Activated naive CD4-positive, alpha-beta T cell treated with anti-CD3 and anti-CD28 coated beads for 36 hours (primary cell): ENCODE data around the gene KRT3. TPM values are rescaled to one million over a fixed set of nuclear protein-coding genes. Genes with fewer than 3 reads are reported as not detected.

ENCODE experiments used
- CTCF ChIA-PET: fragments of 350-600 bp; sonication (Branson Sonifier 250); formaldehyde crosslinking; loops from one replicate; lab custom pipeline; 2021; ENCODE audit warnings: antibody characterized with exemption; lab: Charles Lee
- DNase-seq: peaks from one replicate; pipeline ENCODE4 v3.0.0-alpha.2; 2020
- H3K27ac Mint-ChIP-seq: one replicate; pipeline ENCODE4 v1.8.0; 2021; ENCODE audit warnings: mild to moderate bottlenecking, mixed read lengths
- H3K27me3 Mint-ChIP-seq: one replicate; pipeline ENCODE4 v1.8.0; 2021; ENCODE audit warnings: low read depth, mixed read lengths
- H3K36me3 Mint-ChIP-seq: one replicate; pipeline ENCODE4 v1.8.0; 2021; ENCODE audit warnings: low read depth, mixed read lengths
- H3K4me1 Mint-ChIP-seq: one replicate; pipeline ENCODE4 v1.8.0; 2021; ENCODE audit warnings: low read depth, mixed read lengths
- H3K4me3 Mint-ChIP-seq: one replicate; pipeline ENCODE4 v1.8.0; 2021; ENCODE audit warnings: mild to moderate bottlenecking, moderate library complexity, mixed read lengths
- H3K9me3 Mint-ChIP-seq: one replicate; pipeline ENCODE4 v1.8.0; 2021; ENCODE audit warnings: mixed read lengths
- intact Hi-C: fragments of 100-400 bp; cut with micrococcal nuclease; formaldehyde crosslinking; loops from one replicate; pipeline ENCODE4 v1.15.1; 2023
- total RNA-seq, 2 experiments: library from RNA; stranded (reverse); gene quantifications; one replicate each; pipeline ENCODE4 v1.2.3, GENCODE V29; 2021

Gene KRT3
- total RNA-seq, 2 experiments from 2014 or later, result not detected

GRCh38 chr12:52817003-52817698 lies 21.2 kb upstream of the KRT3 start:
- H3K36me3 Mint-ChIP-seq, result no peaks in the 10 kb centered on the region
- no peak for DNase-seq
- no peaks in the 10 kb centered on the region for H3K27me3 Mint-ChIP-seq
- CTCF ChIA-PET, result interaction anchor here (1.5 kb wide), 1 partner anchor 62 kb away, joined by 3 read pairs; no protein-coding TSS in a partner anchor
- intact Hi-C loops, result no loop called here
- peaks cover 10% of the 10 kb centered on the region for H3K4me1 Mint-ChIP-seq
- H3K9me3 Mint-ChIP-seq, result no peaks in the 10 kb centered on the region
- no peak overlapping the region for H3K4me3 Mint-ChIP-seq
- no peak overlapping the region for H3K27ac Mint-ChIP-seq

DNA sequence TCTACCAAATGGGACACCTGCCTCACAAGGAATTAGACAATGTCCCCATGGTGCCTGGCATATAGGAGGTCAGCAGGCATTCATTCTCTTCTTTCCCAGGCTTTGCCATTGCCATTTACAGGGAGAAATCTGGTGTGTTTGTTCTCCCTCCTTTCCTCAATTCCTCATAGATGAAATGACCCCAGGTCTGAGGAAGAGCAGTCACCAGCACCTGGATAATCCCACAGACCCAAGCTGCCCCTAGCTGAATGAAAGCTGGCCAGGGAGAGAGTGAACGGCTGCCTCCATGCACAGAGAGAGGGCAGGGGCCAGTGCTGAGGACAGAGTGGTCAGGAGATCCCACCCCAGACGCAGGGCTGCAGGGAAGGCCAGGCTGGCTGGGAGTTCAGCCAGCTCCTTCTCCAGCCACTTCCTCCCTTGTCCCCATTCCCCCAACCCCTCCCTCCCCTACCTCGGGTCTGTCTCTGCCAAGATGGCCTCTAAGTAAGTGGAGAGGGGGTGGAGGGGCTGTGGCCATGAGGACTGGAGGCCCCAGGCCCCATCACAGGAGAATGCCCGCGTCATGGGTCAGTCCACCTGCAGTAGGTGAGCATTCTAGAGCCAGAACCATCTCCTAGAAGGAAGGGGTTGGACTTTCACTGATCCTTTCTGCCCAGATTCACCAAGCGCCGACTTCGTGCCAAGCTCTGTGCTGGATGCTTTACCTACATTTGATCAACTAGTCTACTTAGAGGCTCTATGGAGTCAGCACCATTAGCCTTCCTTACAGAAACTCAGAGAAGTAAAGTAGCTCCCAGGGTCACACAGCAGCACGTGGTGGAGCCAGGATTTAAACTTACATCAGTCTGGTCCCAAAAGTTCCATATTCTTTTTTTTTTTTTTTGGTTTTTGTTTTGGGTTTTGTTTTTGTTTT lies 20.0 kb upstream of the KRT3 start:
- no peak for DNase-seq
- H3K9me3 Mint-ChIP-seq, result no peaks in the 10 kb centered on the region
- H3K4me3 Mint-ChIP-seq, result no peak overlapping the region
- H3K4me1 Mint-ChIP-seq, result peaks cover 10% of the 10 kb centered on the region
- H3K27me3 Mint-ChIP-seq, result no peaks in the 10 kb centered on the region
- CTCF ChIA-PET, result no interaction called here
- H3K36me3 Mint-ChIP-seq, result no peaks in the 10 kb centered on the region
- intact Hi-C loops, result no loop called here
- H3K27ac Mint-ChIP-seq, result no peak overlapping the region

DNA sequence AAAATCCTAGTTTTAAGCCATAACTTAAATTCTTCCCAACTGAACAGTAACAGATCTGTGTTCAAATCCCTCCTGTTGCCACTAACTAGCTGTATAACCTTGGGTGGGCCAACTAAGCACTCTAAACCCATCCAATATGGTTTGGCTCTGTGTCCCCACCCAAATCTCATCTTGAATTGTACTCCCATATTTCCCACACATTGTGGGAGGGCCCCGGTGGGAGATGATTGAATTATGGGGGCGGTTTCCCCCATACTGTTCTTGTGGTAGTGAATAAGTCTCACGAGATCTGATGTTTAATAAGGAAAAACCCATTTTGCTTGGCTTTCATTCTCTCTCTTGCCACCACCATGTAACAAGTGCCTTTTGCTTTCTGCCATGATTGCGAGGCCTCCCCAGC lies 19.2 kb upstream of the KRT3 start:
- H3K9me3 Mint-ChIP-seq, result no peaks in the 10 kb centered on the region

DNA sequence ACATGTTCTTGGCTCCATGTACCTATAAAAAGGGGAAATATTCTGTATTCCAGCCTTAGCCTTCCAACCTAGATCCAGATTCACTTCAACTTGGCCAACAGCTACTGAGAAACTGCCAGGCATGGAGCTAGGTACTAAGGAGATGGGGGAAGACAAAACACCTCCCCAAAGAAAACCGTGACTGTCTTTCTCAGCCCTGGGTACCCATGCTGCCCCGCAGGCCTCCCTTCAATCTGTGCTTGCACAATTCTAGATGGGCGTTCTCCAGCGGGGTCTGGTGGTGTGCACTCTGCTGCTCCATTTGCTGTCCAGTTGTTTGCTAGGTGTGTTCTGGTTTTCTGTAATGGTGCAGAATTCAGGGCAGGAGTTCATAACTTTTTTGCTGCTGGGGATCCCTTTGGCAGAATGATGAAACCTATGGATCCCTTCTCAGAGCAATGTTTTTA lies 18.8 kb upstream of the KRT3 start:
- intact Hi-C loops, result no loop called here
- no peak for DNase-seq
- CTCF ChIA-PET, result no interaction called here
- Mint-ChIP-seq H3K4me1 (peaks cover 10% of the 10 kb centered on the region), H3K36me3 (no peaks in the 10 kb centered on the region), H3K27ac (no peak overlapping the region), H3K9me3 (no peaks in the 10 kb centered on the region), H3K27me3 (no peaks in the 10 kb centered on the region), H3K4me3 (no peak overlapping the region)

More for the DNA sequence above, 19.2 kb upstream of the KRT3 start:
- Mint-ChIP-seq H3K27me3 (no peaks in the 10 kb centered on the region), H3K27ac (no peak overlapping the region), H3K4me3 (no peak overlapping the region), H3K36me3 (no peaks in the 10 kb centered on the region), H3K4me1 (peaks cover 10% of the 10 kb centered on the region)
- no peak for DNase-seq
- intact Hi-C loops, result no loop called here
- CTCF ChIA-PET, result no interaction called here

GRCh38 chr12:52813885-52814709 lies 18.2 kb upstream of the KRT3 start, which contains the start of gene KRT4:
Gene KRT4, minus strand, starts transcription at chr12:52814116. Its CDS starts 58 bp downstream, at chr12:52814058.
- Mint-ChIP-seq H3K4me3 (no peak within 1 kb of the TSS), H3K36me3 (no peaks in the 10 kb centered on the region), H3K27me3 (no peaks in the 10 kb centered on the region), H3K9me3 (no peaks in the 10 kb centered on the region), H3K27ac (no peak within 1 kb of the TSS), H3K4me1 (peaks cover 10% of the 10 kb centered on the region)
- CTCF ChIA-PET, result interaction anchor here (1.6 kb wide), 1 partner anchor 66 kb away, joined by 4 read pairs; no protein-coding TSS in a partner anchor
- no peak for DNase-seq
- intact Hi-C loops, result no loop called here

- Mint-ChIP-seq H3K4me1 (peaks cover 10% of the 10 kb centered on the region), H3K9me3 (no peaks in the 10 kb centered on the region), H3K27ac (no peak overlapping the region), H3K4me3 (no peak overlapping the region), H3K27me3 (no peaks in the 10 kb centered on the region), H3K36me3 (no peaks in the 10 kb centered on the region)
- intact Hi-C loops, result no loop called here
- CTCF ChIA-PET, result interaction anchor here (1.6 kb wide), 1 partner anchor 66 kb away, joined by 4 read pairs; no protein-coding TSS in a partner anchor
- no peak for DNase-seq
Observed at GRCh38 chr12:52813203-52813819, 17.4 kb upstream of the KRT3 start.

GRCh38 chr12:52812749-52813148 lies 16.8 kb upstream of the KRT3 start:
- no peak overlapping the region for H3K4me3 Mint-ChIP-seq
- DNase-seq, result no peak
- H3K27ac Mint-ChIP-seq, result no peak overlapping the region
- no peaks in the 10 kb centered on the region for H3K27me3 Mint-ChIP-seq
- intact Hi-C loops, result no loop called here
- peaks cover 6% of the 10 kb centered on the region for H3K4me1 Mint-ChIP-seq
- H3K9me3 Mint-ChIP-seq, result no peaks in the 10 kb centered on the region
- CTCF ChIA-PET, result interaction anchor here (0.6 to 1.6 kb wide), 2 partner anchors 67 to 225 kb away, joined by 3 to 4 read pairs; no protein-coding TSS in a partner anchor
- H3K36me3 Mint-ChIP-seq, result no peaks in the 10 kb centered on the region

DNA sequence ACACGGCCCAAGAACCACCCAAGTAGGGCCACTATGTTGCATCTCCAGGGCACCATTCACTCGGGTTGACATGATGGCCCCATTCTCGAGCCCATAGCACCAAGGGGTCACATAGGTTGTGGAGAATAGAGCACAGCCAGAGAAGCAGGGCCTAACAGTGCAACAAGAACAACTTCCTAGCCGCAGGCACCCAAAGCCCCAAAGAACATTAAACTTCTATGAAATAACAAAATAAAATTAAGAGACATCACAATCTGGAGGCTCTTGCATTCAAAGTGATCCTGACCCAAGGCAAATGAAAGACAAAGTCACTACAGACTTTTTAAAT lies 16.1 kb upstream of the KRT3 start:
- no peak overlapping the region for H3K4me3 Mint-ChIP-seq
- no peaks in the 10 kb centered on the region for H3K4me1 Mint-ChIP-seq
- no peaks in the 10 kb centered on the region for H3K36me3 Mint-ChIP-seq
- no peaks in the 10 kb centered on the region for H3K9me3 Mint-ChIP-seq
- intact Hi-C loops, result no loop called here
- H3K27ac Mint-ChIP-seq, result no peak overlapping the region
- no peaks in the 10 kb centered on the region for H3K27me3 Mint-ChIP-seq
- DNase-seq, result no peak
- CTCF ChIA-PET, result interaction anchor here (0.6 kb wide), 1 partner anchor 225 kb away, joined by 3 read pairs; no protein-coding TSS in a partner anchor

DNA sequence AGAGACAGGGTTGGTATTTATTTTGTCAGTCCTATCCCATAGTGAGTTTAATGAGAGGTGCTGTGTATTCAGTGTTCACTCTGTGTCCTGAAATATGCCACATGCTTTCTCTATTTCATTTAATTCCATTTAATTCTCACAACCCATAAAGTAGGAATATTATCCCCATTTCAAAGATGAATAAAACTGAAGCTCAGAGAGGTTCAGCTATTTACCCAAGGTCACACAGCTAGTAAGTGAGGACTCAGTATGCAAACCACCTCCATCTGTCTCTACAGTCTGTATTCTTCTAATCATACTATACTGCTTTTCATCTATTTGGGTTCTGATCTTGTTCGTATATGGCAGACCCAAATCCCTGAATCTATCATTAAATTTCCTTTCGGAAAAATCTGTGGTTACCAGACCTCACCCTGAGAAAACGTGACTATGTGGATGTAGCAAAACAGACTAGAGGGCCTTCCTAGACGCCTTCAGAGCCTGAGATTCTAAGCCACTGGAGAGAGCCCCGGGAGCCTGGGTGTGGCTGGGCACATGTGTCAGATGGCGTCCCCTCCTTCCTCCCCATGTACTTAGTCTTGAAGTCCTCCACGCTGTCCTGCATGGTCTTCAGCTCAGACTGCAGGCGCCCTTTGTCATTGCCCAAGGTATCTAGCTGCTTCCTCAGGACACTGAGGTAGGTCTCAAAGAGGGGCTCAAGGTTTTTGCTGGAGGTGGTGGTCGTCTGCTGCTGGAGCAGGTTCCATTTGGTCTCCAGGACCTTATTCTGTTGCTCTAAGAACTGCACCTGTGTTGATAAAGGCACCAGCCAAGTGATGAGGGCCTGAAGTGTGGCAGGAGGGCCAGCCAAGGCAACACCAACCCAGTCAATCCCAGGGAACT lies 15.5 kb upstream of the KRT3 start:
- Mint-ChIP-seq H3K4me1 (no peaks in the 10 kb centered on the region), H3K4me3 (no peak overlapping the region), H3K9me3 (no peaks in the 10 kb centered on the region), H3K27ac (no peak overlapping the region), H3K27me3 (no peaks in the 10 kb centered on the region), H3K36me3 (no peaks in the 10 kb centered on the region)
- CTCF ChIA-PET, result no interaction called here
- no peak for DNase-seq
- intact Hi-C loops, result no loop called here

- Mint-ChIP-seq H3K27me3 (no peaks in the 10 kb centered on the region), H3K4me3 (no peak overlapping the region), H3K27ac (no peak overlapping the region), H3K36me3 (no peaks in the 10 kb centered on the region), H3K9me3 (no peaks in the 10 kb centered on the region), H3K4me1 (no peaks in the 10 kb centered on the region)
- CTCF ChIA-PET, result no interaction called here
- intact Hi-C loops, result no loop called here
- no peak for DNase-seq
Observed at GRCh38 chr12:52810554-52810953, 14.6 kb upstream of the KRT3 start.

GRCh38 chr12:52809166-52809565 lies 13.2 kb upstream of the KRT3 start:
- Mint-ChIP-seq H3K9me3 (no peaks in the 10 kb centered on the region), H3K4me1 (no peaks in the 10 kb centered on the region), H3K27ac (no peak overlapping the region), H3K27me3 (no peaks in the 10 kb centered on the region), H3K4me3 (no peak overlapping the region), H3K36me3 (no peaks in the 10 kb centered on the region)
- DNase-seq, result no peak
- intact Hi-C loops, result no loop called here
- CTCF ChIA-PET, result no interaction called here
